ENCODE measurements around the gene PGLYRP2.

Gene PGLYRP2

GRCh38 chr19:15506074-15506571 is 26.8 kb upstream of the PGLYRP2 start:
- in situ Hi-C loops (cut with HindIII; ENCODE audit: low sequenced_read_pairs), result no loop called here
- H3K4me3 ChIP-seq (ENCODE audit: low read depth, low read length), result no peak overlapping the region
- TF ChIP-seq, protein P1, sequence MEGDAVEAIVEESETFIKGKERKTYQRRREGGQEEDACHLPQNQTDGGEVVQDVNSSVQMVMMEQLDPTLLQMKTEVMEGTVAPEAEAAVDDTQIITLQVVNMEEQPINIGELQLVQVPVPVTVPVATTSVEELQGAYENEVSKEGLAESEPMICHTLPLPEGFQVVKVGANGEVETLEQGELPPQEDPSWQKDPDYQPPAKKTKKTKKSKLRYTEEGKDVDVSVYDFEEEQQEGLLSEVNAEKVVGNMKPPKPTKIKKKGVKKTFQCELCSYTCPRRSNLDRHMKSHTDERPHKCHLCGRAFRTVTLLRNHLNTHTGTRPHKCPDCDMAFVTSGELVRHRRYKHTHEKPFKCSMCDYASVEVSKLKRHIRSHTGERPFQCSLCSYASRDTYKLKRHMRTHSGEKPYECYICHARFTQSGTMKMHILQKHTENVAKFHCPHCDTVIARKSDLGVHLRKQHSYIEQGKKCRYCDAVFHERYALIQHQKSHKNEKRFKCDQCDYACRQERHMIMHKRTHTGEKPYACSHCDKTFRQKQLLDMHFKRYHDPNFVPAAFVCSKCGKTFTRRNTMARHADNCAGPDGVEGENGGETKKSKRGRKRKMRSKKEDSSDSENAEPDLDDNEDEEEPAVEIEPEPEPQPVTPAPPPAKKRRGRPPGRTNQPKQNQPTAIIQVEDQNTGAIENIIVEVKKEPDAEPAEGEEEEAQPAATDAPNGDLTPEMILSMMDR (IDR thresholded peaks at IDR 0.05; ENCODE audit: low read depth, low read length, missing control alignments), result no peak
- DNase-seq (ENCODE audit: low read depth), result no peak

GRCh38 chr19:15502264-15502663 is 23.0 kb upstream of the PGLYRP2 start:
- in situ Hi-C loops (cut with HindIII; ENCODE audit: low sequenced_read_pairs), result no loop called here
- no peak for DNase-seq (ENCODE audit: low read depth)
- TF ChIP-seq, protein P1 (IDR thresholded peaks at IDR 0.05; ENCODE audit: low read depth, low read length, missing control alignments), result no peak
- H3K4me3 ChIP-seq (ENCODE audit: low read depth, low read length), result no peak overlapping the region

DNA sequence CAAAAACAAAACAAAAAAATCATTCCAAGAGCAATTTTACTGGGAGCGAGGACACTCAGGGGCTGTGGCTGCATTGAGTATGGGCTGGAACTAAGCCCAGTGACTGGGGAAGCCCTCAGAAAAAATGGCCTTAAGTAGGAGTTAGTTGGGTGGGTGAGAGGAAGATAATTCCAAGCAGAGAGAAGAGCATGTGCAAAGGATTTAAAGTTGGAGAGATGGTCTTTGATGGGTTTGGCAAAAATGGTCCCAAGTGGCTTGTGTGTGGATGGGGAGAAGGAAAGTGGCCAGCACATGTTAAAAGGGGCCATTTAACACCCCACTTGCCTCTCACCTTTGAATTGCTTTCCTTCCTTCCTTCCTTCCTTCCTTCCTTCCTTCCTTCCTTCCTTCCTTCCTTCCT is 22.3 kb upstream of the PGLYRP2 start:
- H3K4me3 ChIP-seq (ENCODE audit: low read depth, low read length), result no peak overlapping the region
- no peak for DNase-seq (ENCODE audit: low read depth)
- in situ Hi-C loops (cut with HindIII; ENCODE audit: low sequenced_read_pairs), result no loop called here
- TF ChIP-seq, protein P1 (IDR thresholded peaks at IDR 0.05; ENCODE audit: low read depth, low read length, missing control alignments), result no peak

DNA sequence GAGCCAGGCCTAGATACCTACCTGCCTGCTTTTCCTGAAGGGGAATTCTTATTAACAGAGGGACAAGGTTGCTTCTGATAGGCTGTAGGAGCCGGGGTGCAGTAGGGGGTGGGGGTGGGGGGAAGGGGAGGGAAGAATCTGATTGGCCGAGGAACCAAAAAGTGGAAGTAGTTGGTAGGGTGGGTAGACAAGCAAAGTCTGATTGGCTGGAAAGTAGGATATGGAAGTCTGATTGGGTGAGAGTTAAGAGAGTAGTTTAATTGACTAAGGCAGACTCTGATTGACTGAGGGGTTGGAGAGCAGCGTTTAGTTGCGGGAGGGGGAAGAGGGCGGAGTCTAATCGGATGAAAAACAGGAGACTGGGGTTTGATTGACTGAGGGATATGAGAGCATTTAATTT is 19.6 kb upstream of the PGLYRP2 start:
- in situ Hi-C loops (cut with HindIII; ENCODE audit: low sequenced_read_pairs), result no loop called here
- no peak overlapping the region for H3K4me3 ChIP-seq (ENCODE audit: low read depth, low read length)
- TF ChIP-seq, protein P1 (IDR thresholded peaks at IDR 0.05; ENCODE audit: low read depth, low read length, missing control alignments), result no peak
- no peak for DNase-seq (ENCODE audit: low read depth)

DNA sequence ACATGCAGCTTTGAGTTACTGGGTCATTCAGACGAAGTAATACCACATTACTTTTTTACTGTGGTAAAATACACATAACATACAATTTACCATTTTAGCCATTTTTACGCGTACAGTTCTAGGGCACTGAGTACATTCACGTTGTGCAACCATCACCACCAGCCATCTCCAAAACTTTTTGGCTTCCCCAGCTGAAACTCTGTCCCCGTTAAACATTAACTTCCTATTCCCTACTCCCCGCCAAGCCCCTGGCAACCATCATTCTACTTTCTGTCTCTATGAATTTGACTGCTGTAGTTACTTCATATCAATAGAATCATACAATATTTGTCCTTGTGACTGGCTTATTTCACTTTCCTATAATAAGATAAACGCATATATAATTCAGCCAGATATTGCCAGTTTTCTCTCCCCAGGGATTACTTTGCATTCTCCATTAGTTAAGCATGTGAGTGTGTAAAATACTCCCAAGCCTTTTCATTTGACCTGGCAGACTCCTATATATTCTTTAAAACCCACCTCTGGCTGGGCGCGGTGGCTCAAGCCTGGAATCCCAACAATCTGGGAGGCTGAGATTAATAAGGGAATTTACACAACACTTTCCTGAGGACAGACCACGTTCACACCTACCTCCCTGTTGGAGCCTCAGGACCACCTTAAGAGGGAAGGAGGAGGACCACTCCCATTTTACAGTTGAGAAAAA is 19.0 kb upstream of the PGLYRP2 start:
- TF ChIP-seq, protein P1 (IDR thresholded peaks at IDR 0.05; ENCODE audit: low read depth, low read length, missing control alignments), result no peak
- H3K4me3 ChIP-seq (ENCODE audit: low read depth, low read length), result no peak overlapping the region
- in situ Hi-C loops (cut with HindIII; ENCODE audit: low sequenced_read_pairs), result no loop called here
- DNase-seq (ENCODE audit: low read depth), result no peak

- in situ Hi-C loops (cut with HindIII; ENCODE audit: low sequenced_read_pairs), result no loop called here
- no peak for DNase-seq (ENCODE audit: low read depth)
- TF ChIP-seq, protein P1 (IDR thresholded peaks at IDR 0.05; ENCODE audit: low read depth, low read length, missing control alignments), result no peak
- H3K4me3 ChIP-seq (ENCODE audit: low read depth, low read length), result no peak overlapping the region
Measured at GRCh38 chr19:15495151-15495550, 15.8 kb upstream of the PGLYRP2 start.
